DMS153 treated with DMSO at 0.1 percent for 48 hours (cell line): Measurements from ENCODE around the gene TNPO3.

Experiments
- DNase-seq: peaks from one replicate; lab custom pipeline; 2025; ENCODE audit not compliant: unreplicated experiment; lab: John Stamatoyannopoulos, UW

Gene TNPO3

GRCh38 chr7:128911423-128912031 is 143.4 kb downstream of the TNPO3 start:
- DNase-seq, result no peak

- no peak for DNase-seq
Measured at GRCh38 chr7:128910569-128910945, 144.4 kb downstream of the TNPO3 start, which contains the start of gene KCP. TSS of gene KCP (minus strand) at chr7:128910709. CDS start at chr7:128910676, 33 bp downstream.

GRCh38 chr7:128909625-128910568 is 145.0 kb downstream of the TNPO3 start:
- no peak for DNase-seq

- no peak for DNase-seq
Measured at GRCh38 chr7:128908750-128909624, 145.9 kb downstream of the TNPO3 start.

GRCh38 chr7:128906766-128907559 is 147.9 kb downstream of the TNPO3 start:
- no peak for DNase-seq

GRCh38 chr7:128906001-128906765 is 148.7 kb downstream of the TNPO3 start:
- DNase-seq, result no peak

GRCh38 chr7:128904381-128905197 is 150.3 kb downstream of the TNPO3 start:
- peak; percentile 15 for DNase-seq
